OCI-LY3 (cell line): ENCODE data around the gene R3HDML.

Experiments
- H2AFZ ChIP-seq: fragments of 200-600, 300-600 bp; shearing (Covaris generic); 2 replicates; pipeline ENCODE4 v1.6.0; 2014; ENCODE audit warnings: antibody characterized with exemption, low read depth, low read length
- H3K27ac ChIP-seq: fragments of 200-600, 300-600 bp; sonication (generic); 2 replicates; pipeline ENCODE4 v1.5.1; 2014; ENCODE audit warnings: mild to moderate bottlenecking, low read length, moderate library complexity, mixed read lengths
- H3K27me3 ChIP-seq: fragments of 200-600, 300-600 bp; sonication (generic); 2 replicates; pipeline ENCODE4 v1.6.1; 2014; ENCODE audit warnings: low read depth, low read length, mixed read lengths
- H3K36me3 ChIP-seq: fragments of 200-600, 300-600 bp; sonication (generic); replicated peaks from 2 replicates; pipeline ENCODE3; 2014; ENCODE audit warnings: low read depth, low read length, mixed read lengths
- H3K4me1 ChIP-seq: fragments of 300-600, 200-600 bp; sonication (generic); 2 replicates; pipeline ENCODE4 v1.6.1; 2014; ENCODE audit warnings: low read length, mixed read lengths
- H3K4me2 ChIP-seq: fragments of 200-600, 300-600 bp; sonication (generic); 2 replicates; pipeline ENCODE4 v1.6.1; 2014; ENCODE audit warnings: low read length, mixed read lengths
- H3K4me3 ChIP-seq: fragments of 300-600, 200-600 bp; sonication (generic); 2 replicates; pipeline ENCODE4 v1.5.1; 2014; ENCODE audit warnings: antibody characterized with exemption, mild to moderate bottlenecking, low read length, moderate library complexity
- H3K79me2 ChIP-seq: fragments of 300-600, 200-600 bp; shearing (Covaris generic); 2 replicates; pipeline ENCODE4 v1.6.1; 2014; ENCODE audit warnings: mild to moderate bottlenecking, low read length, mixed read lengths
- H3K9ac ChIP-seq: fragments of 300-600, 200-600 bp; shearing (Covaris generic); 2 replicates; pipeline ENCODE4 v1.6.0; 2014; ENCODE audit warnings: mild to moderate bottlenecking, low read length, moderate library complexity
- H3K9me3 ChIP-seq: fragments of 200-600, 300-600 bp; shearing (Covaris generic); 2 replicates; pipeline ENCODE4 v1.6.1; 2014; ENCODE audit warnings: low read length, mixed read lengths; ENCODE audit not compliant: insufficient read depth
- H4K20me1 ChIP-seq: fragments of 200-600, 300-600 bp; sonication (generic); 2 replicates; pipeline ENCODE4 v1.6.1; 2016; ENCODE audit warnings: low read length, mixed read lengths; ENCODE audit not compliant: insufficient read depth
- EZH2phosphoT487 ChIP-seq: fragments of 200-600 bp; shearing (Covaris generic); IDR thresholded peaks from 2 replicates; pipeline ENCODE4 v1.6.1; 2018; ENCODE audit warnings: antibody characterized with exemption, mixed run types, low read depth
- TF ChIP-seq, protein P1 (sequence below): fragments of 200-600, 300-600 bp; sonication (generic); IDR thresholded peaks from 2 replicates; pipeline ENCODE4 v1.5.1; 2014; ENCODE audit warnings: antibody characterized with exemption, low read length, low read depth

Gene R3HDML

DNA sequence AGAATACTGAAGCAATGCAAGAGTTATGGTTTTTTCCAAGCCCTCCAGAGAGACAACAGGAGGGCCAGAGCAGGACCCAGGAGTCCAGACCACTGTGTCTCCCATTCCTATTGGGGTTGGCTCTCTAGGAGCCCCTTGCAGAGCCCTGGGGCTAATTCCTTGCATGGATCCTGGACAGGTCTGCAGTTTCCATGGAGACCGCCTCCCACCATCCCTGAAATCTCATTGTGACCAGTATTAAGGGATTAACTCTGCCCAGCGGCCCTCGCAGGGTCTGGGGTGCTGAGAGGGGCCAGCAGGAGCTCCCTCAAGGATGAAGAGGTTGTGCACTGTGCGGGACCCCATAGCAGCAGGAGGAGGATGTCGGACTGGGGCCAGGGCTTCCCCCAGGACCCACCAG is 53.4 kb downstream of the R3HDML start:
- Histone ChIP-seq H3K79me2 (no peaks in the 10 kb centered on the region), H3K27ac (no peak overlapping the region), H3K4me1 (peaks cover 15% of the 10 kb centered on the region), H3K36me3 (no peaks in the 10 kb centered on the region), H3K27me3 (peaks cover 29% of the 10 kb centered on the region), H3K4me3 (no peak overlapping the region), H4K20me1 (no peaks in the 10 kb centered on the region), H3K9me3 (no peaks in the 10 kb centered on the region), H2AFZ (no peak overlapping the region), H3K4me2 (no peak overlapping the region), H3K9ac (no peak overlapping the region)
- TF ChIP-seq EZH2phosphoT487, result no peak
- TF ChIP-seq, protein P1, sequence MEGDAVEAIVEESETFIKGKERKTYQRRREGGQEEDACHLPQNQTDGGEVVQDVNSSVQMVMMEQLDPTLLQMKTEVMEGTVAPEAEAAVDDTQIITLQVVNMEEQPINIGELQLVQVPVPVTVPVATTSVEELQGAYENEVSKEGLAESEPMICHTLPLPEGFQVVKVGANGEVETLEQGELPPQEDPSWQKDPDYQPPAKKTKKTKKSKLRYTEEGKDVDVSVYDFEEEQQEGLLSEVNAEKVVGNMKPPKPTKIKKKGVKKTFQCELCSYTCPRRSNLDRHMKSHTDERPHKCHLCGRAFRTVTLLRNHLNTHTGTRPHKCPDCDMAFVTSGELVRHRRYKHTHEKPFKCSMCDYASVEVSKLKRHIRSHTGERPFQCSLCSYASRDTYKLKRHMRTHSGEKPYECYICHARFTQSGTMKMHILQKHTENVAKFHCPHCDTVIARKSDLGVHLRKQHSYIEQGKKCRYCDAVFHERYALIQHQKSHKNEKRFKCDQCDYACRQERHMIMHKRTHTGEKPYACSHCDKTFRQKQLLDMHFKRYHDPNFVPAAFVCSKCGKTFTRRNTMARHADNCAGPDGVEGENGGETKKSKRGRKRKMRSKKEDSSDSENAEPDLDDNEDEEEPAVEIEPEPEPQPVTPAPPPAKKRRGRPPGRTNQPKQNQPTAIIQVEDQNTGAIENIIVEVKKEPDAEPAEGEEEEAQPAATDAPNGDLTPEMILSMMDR, result no peak

DNA sequence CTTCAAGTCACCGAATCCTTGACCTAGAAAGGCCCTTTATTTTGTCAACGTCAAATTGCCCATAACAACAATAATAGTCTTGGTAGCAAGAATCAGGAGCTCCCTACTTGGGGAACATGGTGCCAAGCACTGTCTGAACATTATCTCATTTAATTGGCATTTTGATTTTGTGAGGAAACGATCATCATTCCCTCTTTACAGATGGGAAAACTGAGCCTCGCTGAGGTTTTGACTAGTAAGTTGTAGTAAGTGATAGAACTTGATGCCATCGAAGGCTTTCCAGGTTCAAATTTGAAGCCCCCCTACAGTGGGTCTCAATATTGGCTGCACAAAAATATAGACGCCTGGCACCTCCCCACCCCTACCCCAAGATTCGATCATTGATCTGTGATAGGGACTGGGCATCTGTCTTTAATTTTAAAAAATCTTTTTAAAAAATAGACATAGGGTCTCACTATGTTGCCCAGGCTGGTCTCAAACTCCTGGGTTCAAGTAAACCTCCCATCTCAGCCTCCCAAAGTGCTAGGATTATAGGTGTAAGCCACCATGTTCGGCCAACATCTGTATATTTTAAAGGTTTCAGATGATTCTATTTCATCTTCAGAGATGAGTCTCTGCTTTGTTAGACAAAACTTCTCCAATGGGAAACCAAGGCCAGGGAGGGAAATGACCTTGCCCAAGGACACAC is 55.4 kb downstream of the R3HDML start:
- peaks cover 48% of the 10 kb centered on the region for H3K27me3 ChIP-seq
- no peak overlapping the region for H3K4me2 ChIP-seq
- H3K9ac ChIP-seq, result no peak overlapping the region
- H3K4me3 ChIP-seq, result no peak overlapping the region
- peaks cover 15% of the 10 kb centered on the region for H3K4me1 ChIP-seq
- no peaks in the 10 kb centered on the region for H3K9me3 ChIP-seq
- H4K20me1 ChIP-seq, result no peaks in the 10 kb centered on the region
- H3K27ac ChIP-seq, result no peak overlapping the region
- TF ChIP-seq EZH2phosphoT487, result no peak
- TF ChIP-seq, protein P1, result no peak
- no peak overlapping the region for H2AFZ ChIP-seq
- no peaks in the 10 kb centered on the region for H3K79me2 ChIP-seq
- H3K36me3 ChIP-seq, result no peaks in the 10 kb centered on the region

DNA sequence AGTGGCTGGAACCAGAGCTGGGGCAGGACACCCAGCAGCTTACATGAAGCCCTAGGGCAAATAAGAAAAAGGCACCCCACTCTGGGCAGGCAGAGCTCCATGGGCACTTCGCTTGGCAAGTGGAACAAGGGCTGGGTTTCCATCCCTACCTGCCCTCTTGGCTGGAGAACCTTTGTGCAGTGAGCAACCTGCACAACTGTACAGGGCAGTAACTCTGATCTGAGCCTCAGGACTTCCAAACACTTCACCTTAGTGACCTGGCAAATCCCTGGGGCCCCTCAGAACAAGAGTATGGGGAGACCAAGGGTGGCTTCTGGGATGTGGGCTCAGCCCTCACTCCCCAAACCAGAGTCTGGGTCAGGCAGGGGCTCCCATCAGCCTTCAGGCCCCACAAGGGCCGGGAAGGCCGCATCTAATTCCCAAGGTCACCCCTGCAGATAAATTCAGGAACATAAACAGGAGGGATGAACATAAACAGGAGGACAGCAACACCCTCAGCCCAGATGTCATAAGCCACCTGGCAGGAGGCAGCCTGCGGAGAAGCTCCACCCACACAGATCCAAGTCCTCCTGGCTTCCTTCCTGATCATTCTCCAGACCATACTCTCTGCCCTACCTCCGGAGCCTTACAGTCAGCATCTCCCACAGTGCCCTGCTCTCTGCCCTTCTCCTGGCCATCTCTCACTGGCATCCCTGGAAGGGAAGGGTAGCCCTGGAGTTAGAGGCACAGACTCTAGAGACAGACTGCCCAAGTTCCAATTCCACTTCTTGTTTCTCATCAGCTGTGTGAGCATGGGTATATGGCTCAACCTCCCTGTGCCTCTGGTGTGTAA is 56.1 kb downstream of the R3HDML start:
- Histone ChIP-seq H3K4me3 (no peak overlapping the region), H3K27me3 (peaks cover 54% of the 10 kb centered on the region), H3K4me1 (peaks cover 11% of the 10 kb centered on the region), H4K20me1 (no peaks in the 10 kb centered on the region), H3K79me2 (no peaks in the 10 kb centered on the region), H3K9me3 (no peaks in the 10 kb centered on the region), H3K9ac (no peak overlapping the region), H2AFZ (no peak overlapping the region), H3K27ac (no peak overlapping the region), H3K4me2 (no peak overlapping the region), H3K36me3 (no peaks in the 10 kb centered on the region)
- TF ChIP-seq EZH2phosphoT487, result no peak
- TF ChIP-seq, protein P1, result no peak

DNA sequence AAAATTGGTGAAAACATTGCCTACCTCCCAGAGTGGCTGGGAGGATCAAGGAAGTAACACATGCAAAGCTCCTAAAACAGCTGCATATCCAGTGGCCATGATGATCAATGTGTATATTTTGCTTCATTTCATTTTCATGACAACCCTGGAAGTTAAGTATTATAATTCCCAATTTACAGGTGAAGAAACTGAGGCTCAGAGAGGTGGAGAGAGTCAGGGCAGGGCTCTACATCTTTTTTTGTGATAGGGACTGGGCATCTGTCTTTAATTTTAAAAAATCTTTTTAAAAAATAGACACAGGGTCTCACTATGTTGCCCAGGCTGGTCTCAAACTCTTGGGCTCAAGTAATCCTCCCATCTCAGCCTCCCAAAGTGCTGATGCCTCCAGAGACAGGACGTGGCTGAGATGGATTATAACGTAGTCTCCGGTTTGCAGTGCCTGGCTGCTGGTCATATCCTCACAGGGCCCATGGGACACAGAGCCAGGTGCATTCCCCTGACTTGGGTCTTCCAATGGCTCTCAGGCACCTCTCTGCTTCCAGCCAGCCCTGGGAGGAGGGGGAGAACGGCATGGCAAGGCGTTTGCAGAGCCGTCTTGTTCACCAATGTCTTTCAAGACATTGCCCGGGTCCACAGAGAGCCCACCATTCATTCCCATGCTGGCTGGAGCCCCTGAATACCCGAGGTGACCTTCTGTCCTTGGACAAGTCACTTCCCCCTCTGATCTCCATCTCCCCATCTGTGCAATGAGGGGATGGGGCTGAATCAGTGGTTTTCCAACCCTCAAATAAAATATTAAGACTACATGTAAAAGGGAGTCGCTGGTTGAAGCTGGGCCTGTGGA is 57.0 kb downstream of the R3HDML start:
- no peak for TF ChIP-seq EZH2phosphoT487
- TF ChIP-seq, protein P1, result no peak
- Histone ChIP-seq H3K4me3 (no peak overlapping the region), H3K36me3 (no peaks in the 10 kb centered on the region), H3K79me2 (no peaks in the 10 kb centered on the region), H3K9ac (no peak overlapping the region), H3K4me1 (peaks cover 4% of the 10 kb centered on the region; the same call in 1 of the 2 replicates), H3K4me2 (no peak overlapping the region), H3K27me3 (peaks cover 61% of the 10 kb centered on the region), H3K27ac (no peak overlapping the region), H2AFZ (no peak overlapping the region), H3K9me3 (no peaks in the 10 kb centered on the region), H4K20me1 (no peaks in the 10 kb centered on the region)
